Neural progenitor cell (in vitro differentiated cells): Measurements from ENCODE around the gene ARPC5. TPM values are rescaled to one million over a fixed set of nuclear protein-coding genes. Genes with fewer than 3 reads are reported as not detected.
"Not testable (repeated sequence)": the region's sequence is repeated elsewhere in the genome, so short reads cannot be mapped to it uniquely, and the experiment has no call there.

Experiments used
- DNase-seq: peaks from one replicate; pipeline ENCODE4 v3.0.0-alpha.2; 2016; ENCODE audit warnings: low spot score
- H2AFZ ChIP-seq: fragments of 200-600 bp; sonication (generic); replicated peaks from 2 replicates; pipeline ENCODE4 v1.6.1; 2016; ENCODE audit warnings: antibody characterized with exemption
- H3F3A ChIP-seq: fragments of 200-600 bp; sonication (generic); 2 replicates; pipeline ENCODE4 v1.6.1; 2016; ENCODE audit warnings: antibody characterized with exemption, low read depth
- H3K27ac ChIP-seq: fragments of 200-600 bp; sonication (generic); 2 replicates; pipeline ENCODE4 v1.5.1; 2016; ENCODE audit warnings: mild to moderate bottlenecking
- H3K27me3 ChIP-seq: fragments of 200-600 bp; sonication (generic); 2 replicates; pipeline ENCODE4 v1.6.1; 2016; ENCODE audit warnings: mild to moderate bottlenecking, moderate library complexity
- H3K36me3 ChIP-seq: fragments of 200-600 bp; sonication (generic); 2 replicates; pipeline ENCODE4 v1.5.1; 2016
- H3K4me1 ChIP-seq: fragments of 200-600 bp; sonication (generic); 2 replicates; pipeline ENCODE4 v1.6.1; 2016; ENCODE audit warnings: mixed run types
- H3K4me2 ChIP-seq: fragments of 200-600 bp; sonication (generic); 2 replicates; pipeline ENCODE4 v1.6.1; 2016
- H3K4me3 ChIP-seq: fragments of 200-600 bp; sonication (generic); 2 replicates; pipeline ENCODE4 v1.5.1; 2016
- H3K79me2 ChIP-seq: fragments of 200-600 bp; sonication (generic); 2 replicates; pipeline ENCODE4 v1.6.1; 2016; ENCODE audit warnings: low read depth
- H3K9ac ChIP-seq: fragments of 200-600 bp; sonication (generic); 2 replicates; pipeline ENCODE4 v1.6.1; 2016
- H3K9me3 ChIP-seq: fragments of 200-600 bp; sonication (generic); 2 replicates; pipeline ENCODE4 v1.5.1; 2016; ENCODE audit warnings: low read depth
- H4K20me1 ChIP-seq: fragments of 200-600 bp; sonication (generic); 2 replicates; pipeline ENCODE4 v1.6.1; 2016; ENCODE audit warnings: low read depth
- H3K27ac Mint-ChIP-seq: 3 replicates; pipeline ENCODE4 v1.8.0; 2021; ENCODE audit warnings: mixed read lengths
- H3K27me3 Mint-ChIP-seq: 2 replicates; pipeline ENCODE4 v1.8.0; 2022; ENCODE audit warnings: low read depth, mild to moderate bottlenecking, inconsistent platforms, moderate library complexity, mixed read lengths; ENCODE audit not compliant: insufficient read depth
- H3K36me3 Mint-ChIP-seq: 3 replicates; pipeline ENCODE4 v1.8.0; 2021; ENCODE audit warnings: mixed read lengths
- H3K4me1 Mint-ChIP-seq: 3 replicates; pipeline ENCODE4 v1.8.0; 2021; ENCODE audit warnings: mixed read lengths
- H3K4me3 Mint-ChIP-seq: 3 replicates; pipeline ENCODE4 v1.8.0; 2021; ENCODE audit warnings: mild to moderate bottlenecking, moderate library complexity, mixed read lengths
- H3K9me3 Mint-ChIP-seq: 3 replicates; pipeline ENCODE4 v1.8.0; 2020; ENCODE audit warnings: mixed read lengths
- EZH2 ChIP-seq: fragments of 200-600 bp; sonication (generic); IDR thresholded peaks from 2 replicates; pipeline ENCODE4 v1.6.1; 2017; ENCODE audit warnings: antibody characterized with exemption, mild to moderate bottlenecking, moderate library complexity
- EZH2phosphoT487 ChIP-seq: fragments of 200-600 bp; sonication (generic); IDR thresholded peaks from 2 replicates; pipeline ENCODE4 v1.6.1; 2017; ENCODE audit warnings: antibody characterized with exemption
- total RNA-seq: library from RNA; depleted of rRNA; stranded (reverse); fragments of >200 nt; gene quantifications from 2 replicates; pipeline ENCODE4 v1.2.3, GENCODE V29; 2015; ENCODE audit warnings: low replicate concordance
- TF ChIP-seq, protein P1 (sequence below): fragments of 200-600 bp; sonication (generic); IDR thresholded peaks from 2 replicates; pipeline ENCODE4 v1.5.1; 2017; ENCODE audit warnings: antibody characterized with exemption, mild to moderate bottlenecking

Gene ARPC5
- total RNA-seq, 1 donor from 2014 or later = 131 TPM

DNA sequence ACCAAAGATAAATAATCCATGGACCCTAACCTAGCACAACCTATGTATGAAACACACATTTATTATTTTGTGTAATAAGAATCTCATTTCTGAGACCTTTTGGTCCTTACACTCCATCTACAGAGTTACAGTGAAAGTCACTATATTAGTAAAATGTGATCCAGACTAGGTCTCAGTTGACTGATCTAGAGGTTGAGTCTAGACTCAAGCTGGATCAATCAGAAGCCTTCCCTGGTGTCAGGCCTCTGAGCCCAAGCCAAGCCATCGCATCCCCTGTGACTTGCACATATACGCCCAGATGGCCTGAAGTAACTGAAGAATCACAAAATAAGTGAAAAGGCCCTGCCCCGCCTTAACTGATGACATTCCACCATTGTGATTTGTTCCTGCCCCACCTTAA is 22.6 kb downstream of the ARPC5 start:
- not testable (repeated sequence) for H3K79me2 ChIP-seq, H3K27ac ChIP-seq, H3K27me3 ChIP-seq, H3K27me3 Mint-ChIP-seq, H3K4me1 ChIP-seq, H3K36me3 ChIP-seq, DNase-seq, H3K9me3 ChIP-seq, H3K27ac Mint-ChIP-seq, H3K36me3 Mint-ChIP-seq, H2AFZ ChIP-seq, H4K20me1 ChIP-seq, H3K9ac ChIP-seq, H3K9me3 Mint-ChIP-seq, H3K4me1 Mint-ChIP-seq, H3F3A ChIP-seq, H3K4me2 ChIP-seq, H3K4me3 ChIP-seq, H3K4me3 Mint-ChIP-seq

DNA sequence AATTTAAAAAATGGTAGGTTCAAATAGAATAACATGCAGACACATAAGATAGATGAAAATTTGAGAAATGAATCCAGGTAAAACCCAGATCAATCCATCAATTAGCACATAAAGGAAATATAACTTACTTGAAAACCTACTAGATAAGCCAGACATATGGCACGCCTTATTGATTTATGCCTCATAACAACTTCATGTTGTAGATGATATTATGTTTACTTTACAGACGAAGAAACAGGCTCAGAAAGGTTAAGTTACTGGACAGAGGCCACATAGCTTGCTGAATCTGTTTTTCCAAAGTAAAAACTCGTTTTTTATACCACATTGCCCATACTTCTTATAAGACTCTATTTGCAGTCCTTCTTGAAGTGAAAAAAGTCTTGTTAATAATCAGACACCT is 23.2 kb downstream of the ARPC5 start:
- no peaks in the 10 kb centered on the region for H3K27me3 ChIP-seq
- Mint-ChIP-seq H3K27me3 (peaks cover 7% of the 10 kb centered on the region), H3K4me3 (no peak overlapping the region), H3K36me3 (no peaks in the 10 kb centered on the region), H3K4me1 (no peaks in the 10 kb centered on the region), H3K9me3 (no peaks in the 10 kb centered on the region), H3K27ac (no peak overlapping the region)
- no peak overlapping the region for H3K4me3 ChIP-seq
- H4K20me1 ChIP-seq = no peaks in the 10 kb centered on the region
- no peaks in the 10 kb centered on the region for H3K9me3 ChIP-seq
- H3K4me2 ChIP-seq = no peak overlapping the region
- no peaks in the 10 kb centered on the region for H3K36me3 ChIP-seq
- no peak overlapping the region for H3K9ac ChIP-seq
- TF ChIP-seq EZH2 = no peak
- TF ChIP-seq, protein P1, sequence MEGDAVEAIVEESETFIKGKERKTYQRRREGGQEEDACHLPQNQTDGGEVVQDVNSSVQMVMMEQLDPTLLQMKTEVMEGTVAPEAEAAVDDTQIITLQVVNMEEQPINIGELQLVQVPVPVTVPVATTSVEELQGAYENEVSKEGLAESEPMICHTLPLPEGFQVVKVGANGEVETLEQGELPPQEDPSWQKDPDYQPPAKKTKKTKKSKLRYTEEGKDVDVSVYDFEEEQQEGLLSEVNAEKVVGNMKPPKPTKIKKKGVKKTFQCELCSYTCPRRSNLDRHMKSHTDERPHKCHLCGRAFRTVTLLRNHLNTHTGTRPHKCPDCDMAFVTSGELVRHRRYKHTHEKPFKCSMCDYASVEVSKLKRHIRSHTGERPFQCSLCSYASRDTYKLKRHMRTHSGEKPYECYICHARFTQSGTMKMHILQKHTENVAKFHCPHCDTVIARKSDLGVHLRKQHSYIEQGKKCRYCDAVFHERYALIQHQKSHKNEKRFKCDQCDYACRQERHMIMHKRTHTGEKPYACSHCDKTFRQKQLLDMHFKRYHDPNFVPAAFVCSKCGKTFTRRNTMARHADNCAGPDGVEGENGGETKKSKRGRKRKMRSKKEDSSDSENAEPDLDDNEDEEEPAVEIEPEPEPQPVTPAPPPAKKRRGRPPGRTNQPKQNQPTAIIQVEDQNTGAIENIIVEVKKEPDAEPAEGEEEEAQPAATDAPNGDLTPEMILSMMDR = no peak
- TF ChIP-seq EZH2phosphoT487 = no peak
- H3F3A ChIP-seq = no peaks in the 10 kb centered on the region
- H2AFZ ChIP-seq = no peak overlapping the region
- no peak overlapping the region for H3K27ac ChIP-seq
- no peaks in the 10 kb centered on the region for H3K79me2 ChIP-seq
- no peak for DNase-seq
- H3K4me1 ChIP-seq = no peaks in the 10 kb centered on the region

DNA sequence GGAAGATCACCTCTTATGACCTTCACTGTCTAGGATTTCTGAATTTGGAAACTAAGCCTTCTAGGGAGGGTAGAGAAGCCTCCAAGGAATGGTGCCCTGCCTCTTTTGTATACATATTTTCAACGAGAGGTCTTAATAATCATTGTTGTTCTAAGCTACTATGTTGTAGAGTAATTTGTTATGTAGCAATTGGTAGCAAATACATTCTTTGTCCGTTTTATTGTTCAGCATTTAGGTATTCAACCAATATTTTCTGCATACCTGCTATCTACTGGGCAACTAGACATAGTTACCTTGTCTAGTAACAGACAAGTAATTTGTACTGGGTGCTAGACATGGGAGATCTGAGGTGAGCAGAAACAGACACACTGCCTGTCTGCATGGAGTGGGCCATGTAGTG is 24.6 kb downstream of the ARPC5 start:
- Histone ChIP-seq H3K27ac (no peak overlapping the region), H3F3A (no peaks in the 10 kb centered on the region), H3K27me3 (no peaks in the 10 kb centered on the region), H4K20me1 (no peaks in the 10 kb centered on the region), H3K9ac (no peak overlapping the region), H2AFZ (no peak overlapping the region), H3K4me3 (no peak overlapping the region), H3K4me1 (no peaks in the 10 kb centered on the region), H3K9me3 (no peaks in the 10 kb centered on the region), H3K36me3 (no peaks in the 10 kb centered on the region), H3K4me2 (no peak overlapping the region), H3K79me2 (no peaks in the 10 kb centered on the region)
- Mint-ChIP-seq H3K36me3 (no peaks in the 10 kb centered on the region), H3K27ac (no peak overlapping the region), H3K9me3 (no peaks in the 10 kb centered on the region), H3K4me3 (no peak overlapping the region), H3K4me1 (no peaks in the 10 kb centered on the region), H3K27me3 (peaks cover 7% of the 10 kb centered on the region)
- DNase-seq = no peak
- TF ChIP-seq EZH2 (no peak), EZH2phosphoT487 (no peak)
- TF ChIP-seq, protein P1 = no peak

DNA sequence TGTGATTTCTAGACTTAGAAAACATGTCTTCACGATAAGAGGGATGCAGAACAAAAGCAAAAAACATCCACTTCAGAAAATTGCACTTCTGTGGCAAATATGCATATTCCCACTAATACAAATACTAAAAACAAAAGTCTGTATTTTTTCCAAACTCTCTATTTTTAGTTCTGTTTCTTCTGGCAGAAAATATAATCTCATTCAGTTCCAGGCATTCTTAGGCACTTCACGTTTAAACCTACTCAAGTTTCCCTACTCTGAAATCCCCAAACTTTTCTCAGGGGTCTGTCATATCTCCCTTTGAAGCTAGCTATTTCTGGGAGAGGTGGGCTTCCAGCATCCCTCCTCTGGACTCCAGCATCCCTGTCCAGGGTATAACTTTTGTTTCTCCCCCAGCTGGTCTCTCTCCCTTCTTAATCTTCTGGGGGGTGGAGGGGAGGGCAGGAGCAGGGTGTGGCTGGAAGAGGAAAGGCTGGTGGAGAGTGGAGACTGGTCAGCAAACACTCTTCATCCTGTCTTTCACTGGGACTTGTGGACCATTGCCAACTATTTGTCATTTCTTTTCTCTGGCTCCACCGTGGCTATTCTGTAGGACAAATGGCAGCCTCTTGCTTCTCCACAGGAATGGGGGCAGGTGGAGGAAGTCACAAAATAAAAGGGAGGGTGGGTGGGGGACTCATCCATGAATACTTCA is 25.7 kb downstream of the ARPC5 start:
- H3K36me3 Mint-ChIP-seq = no peaks in the 10 kb centered on the region

More for the DNA sequence above, 25.7 kb downstream of the ARPC5 start:
- no peak overlapping the region for H3K4me3 ChIP-seq
- H3K9me3 Mint-ChIP-seq = no peaks in the 10 kb centered on the region
- no peaks in the 10 kb centered on the region for H4K20me1 ChIP-seq
- H3F3A ChIP-seq = no peaks in the 10 kb centered on the region
- no peaks in the 10 kb centered on the region for H3K36me3 ChIP-seq
- no peaks in the 10 kb centered on the region for H3K4me1 ChIP-seq
- no peak overlapping the region for H3K4me3 Mint-ChIP-seq
- no peaks in the 10 kb centered on the region for H3K9me3 ChIP-seq
- no peaks in the 10 kb centered on the region for H3K27me3 ChIP-seq
- H3K4me2 ChIP-seq = no peak overlapping the region
- H3K9ac ChIP-seq = no peak overlapping the region
- H3K79me2 ChIP-seq = no peaks in the 10 kb centered on the region
- no peak for DNase-seq
- no peaks in the 10 kb centered on the region for H3K4me1 Mint-ChIP-seq
- H3K27ac Mint-ChIP-seq = no peak overlapping the region
- no peak for TF ChIP-seq EZH2phosphoT487
- TF ChIP-seq EZH2 = no peak
- TF ChIP-seq, protein P1 = no peak
- H3K27ac ChIP-seq = no peak overlapping the region
- peaks cover 11% of the 10 kb centered on the region for H3K27me3 Mint-ChIP-seq
- H2AFZ ChIP-seq = no peak overlapping the region
